Activated CD8-positive, alpha-beta memory T cell treated with anti-CD3 and anti-CD28 coated beads, Interleukin-2, amount 50 U/mL, for 48 hours (primary cell): Measurements from ENCODE around the gene NPHP4.

Experiments
- DNase-seq: peaks from one replicate; pipeline ENCODE4 v3.0.0-alpha.2; 2020

The NPHP4 gene

DNA sequence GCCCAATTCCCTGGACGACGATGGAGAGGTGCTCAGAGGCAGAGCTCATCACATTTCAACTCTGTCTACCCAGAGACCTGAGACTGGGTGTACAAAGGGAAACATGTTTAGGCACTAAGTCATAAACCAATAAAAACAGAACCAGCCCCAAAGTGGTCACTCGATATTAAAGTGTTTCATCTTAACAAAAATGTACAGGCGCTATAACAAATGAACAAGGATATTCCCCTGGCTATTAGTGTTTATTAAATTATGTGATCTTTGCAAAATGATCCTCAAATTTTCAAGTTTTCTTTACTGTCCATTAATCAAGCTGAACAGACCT lies 43.6 kb downstream of the NPHP4 start:
- DNase-seq = no peak

DNA sequence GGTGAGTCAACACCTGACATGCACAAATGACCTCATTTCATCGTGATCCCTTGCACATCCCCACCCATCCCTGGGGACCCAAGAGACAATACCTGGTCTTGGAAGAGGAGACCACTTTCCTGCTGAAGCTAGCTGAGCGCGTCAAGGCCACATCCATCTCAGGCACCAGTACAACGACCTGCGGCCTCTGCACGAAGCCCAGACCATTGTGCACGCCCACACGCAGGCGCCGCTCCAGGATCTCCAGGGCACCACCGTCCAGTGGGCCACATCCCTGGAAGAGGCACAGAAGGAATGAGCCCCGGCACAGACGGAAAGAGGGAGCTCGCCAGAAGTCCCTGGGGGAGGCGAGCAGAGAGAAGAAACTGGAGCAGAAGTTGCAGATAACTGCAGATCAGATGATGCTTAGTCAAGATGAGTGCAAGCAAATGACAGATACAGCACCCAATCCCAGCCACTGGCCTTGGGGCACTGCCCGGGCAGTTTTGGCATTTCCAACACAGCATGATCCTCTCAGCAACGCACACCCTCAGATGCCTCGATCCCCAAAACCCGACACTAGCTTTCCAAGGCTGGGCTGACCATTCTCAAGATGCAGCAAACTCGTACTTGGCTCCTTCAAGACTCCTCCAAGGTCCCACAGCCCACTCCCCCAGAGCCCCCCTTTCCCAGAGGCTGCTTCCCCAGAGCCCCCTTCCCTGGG lies 44.1 kb downstream of the NPHP4 start:
- DNase-seq = peak; percentile 40

GRCh38 chr1:5947071-5947821 lies 45.0 kb downstream of the NPHP4 start:
- peak; percentile 29 for DNase-seq

GRCh38 chr1:5945445-5945844 lies 46.8 kb downstream of the NPHP4 start:
- DNase-seq = peak; percentile 8

GRCh38 chr1:5944843-5945167 lies 47.4 kb downstream of the NPHP4 start:
- DNase-seq = no peak

DNA sequence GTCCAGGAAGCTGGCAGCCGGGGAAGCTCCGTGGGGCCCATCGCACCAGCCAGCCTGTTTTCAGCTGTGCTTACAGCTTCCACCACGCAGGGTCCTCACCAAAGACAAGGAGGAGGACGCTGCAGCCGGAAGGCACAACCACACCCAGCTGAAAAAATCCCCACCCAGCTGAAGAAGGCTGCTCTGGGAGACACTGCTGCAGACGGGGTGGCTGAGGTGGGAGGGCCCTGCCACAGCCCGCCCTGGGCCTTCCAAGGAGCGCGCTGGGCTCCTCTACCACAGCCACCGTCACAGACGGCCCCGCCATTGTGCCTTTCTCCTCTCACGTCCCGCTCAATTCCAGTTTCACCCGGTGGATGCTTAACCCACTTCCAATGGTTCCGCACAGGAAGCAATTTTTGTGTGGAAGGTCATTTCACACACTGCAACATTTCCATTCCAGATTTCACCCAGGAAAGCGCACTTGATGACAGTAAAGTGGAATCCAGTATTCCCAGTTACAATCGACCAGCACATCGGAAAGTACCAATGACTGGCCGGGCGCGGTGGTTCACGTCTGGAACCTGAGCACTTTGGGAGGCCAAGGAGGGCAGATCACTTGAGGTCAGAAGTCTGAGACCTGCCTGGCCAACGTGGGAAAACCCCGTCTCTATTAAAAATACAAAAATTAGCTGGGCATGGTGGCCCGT lies 47.9 kb downstream of the NPHP4 start:
- peak; percentile 22 for DNase-seq

DNA sequence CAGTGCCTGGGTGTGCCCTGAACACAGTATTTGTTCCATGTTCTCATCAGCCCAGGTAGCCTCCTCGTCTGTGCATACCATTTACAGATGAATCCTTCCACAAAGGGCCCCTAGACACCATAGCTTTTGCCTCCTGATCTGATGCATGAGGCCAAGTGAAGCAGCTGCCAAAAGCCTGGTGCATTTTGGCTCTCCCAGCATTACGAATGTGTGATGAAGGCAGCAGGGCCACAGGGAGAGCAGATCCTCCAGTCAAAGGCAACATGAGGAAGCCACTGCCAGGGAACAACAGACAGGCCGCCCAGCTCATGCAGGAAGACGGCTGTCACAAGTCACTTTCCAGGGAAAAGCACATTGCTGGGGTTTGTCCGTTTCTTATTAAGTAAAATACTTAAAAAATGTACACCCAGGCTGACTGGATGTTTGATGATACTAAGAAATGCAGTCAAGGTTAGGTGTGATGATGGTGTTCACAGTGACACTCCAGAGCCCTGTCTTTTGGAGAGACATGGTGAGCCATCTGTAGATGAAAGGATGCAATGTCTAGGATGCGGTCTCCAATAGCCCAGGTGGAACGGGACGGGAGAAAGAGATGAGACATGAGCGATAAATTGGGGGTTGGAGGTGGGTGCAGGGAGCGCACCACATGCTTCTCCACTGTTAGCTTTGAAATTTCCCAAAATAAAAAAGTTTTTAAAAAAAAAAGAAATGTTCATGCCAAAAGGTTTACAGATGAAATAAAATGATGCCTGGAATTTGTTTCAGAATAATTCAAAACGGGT lies 48.7 kb downstream of the NPHP4 start:
- peak; percentile 15 for DNase-seq

DNA sequence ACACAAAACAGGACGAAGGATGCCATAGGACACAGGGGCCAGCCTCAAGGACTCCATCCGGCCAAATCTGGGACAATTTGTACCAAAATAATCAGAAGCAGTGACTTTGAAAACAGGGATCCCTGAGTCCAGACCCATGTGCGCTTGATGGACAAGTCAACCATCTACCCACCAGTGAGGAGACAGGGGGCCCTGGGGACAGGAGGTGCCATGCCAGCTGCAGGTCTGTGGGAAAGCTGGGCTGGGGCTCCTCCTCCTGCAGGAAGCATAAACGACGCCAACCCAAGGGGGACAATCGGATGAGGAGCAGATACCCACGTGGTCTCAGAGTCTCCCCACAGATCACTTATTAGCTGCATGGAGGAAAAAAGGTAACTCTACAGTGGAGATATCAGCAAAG lies 50.6 kb downstream of the NPHP4 start:
- peak; percentile 17 for DNase-seq

- DNase-seq = no peak
These were observed 51.4 kb downstream of the NPHP4 start for GRCh38 chr1:5940723-5941407.

GRCh38 chr1:5939271-5940170 lies 52.7 kb downstream of the NPHP4 start:
- DNase-seq = peak; percentile 35

DNA sequence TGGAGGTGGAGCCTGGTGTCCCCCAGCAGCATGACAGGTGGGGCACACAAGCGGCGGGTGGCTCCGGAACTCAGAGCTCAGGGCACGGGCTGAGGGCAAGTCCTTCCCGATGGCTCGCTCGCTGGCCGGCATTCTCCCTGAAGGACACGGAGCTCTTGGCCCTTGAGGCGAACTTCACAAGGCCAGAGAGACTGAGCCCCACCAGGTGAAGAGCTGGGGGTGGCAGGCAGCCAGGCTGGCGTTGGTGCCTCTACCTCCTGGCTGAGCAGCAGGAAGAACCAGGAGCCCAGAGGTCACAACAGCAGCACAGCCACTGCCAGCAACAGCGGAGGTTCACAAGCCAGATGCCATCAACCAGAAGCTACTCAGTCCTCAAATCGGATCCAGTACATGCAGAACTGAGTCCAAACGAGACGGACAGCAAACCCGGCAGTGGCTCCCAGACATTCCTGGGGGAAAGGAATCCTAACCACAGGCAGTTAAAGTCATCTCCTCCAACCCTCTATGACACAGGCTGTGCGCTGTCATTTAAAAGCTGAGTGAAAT lies 54.1 kb downstream of the NPHP4 start:
- DNase-seq = peak; percentile 15

GRCh38 chr1:5937373-5937857 lies 54.8 kb downstream of the NPHP4 start:
- peak; percentile 18 for DNase-seq

- peak; percentile 37 for DNase-seq
These were observed 55.4 kb downstream of the NPHP4 start for GRCh38 chr1:5936621-5937372.

DNA sequence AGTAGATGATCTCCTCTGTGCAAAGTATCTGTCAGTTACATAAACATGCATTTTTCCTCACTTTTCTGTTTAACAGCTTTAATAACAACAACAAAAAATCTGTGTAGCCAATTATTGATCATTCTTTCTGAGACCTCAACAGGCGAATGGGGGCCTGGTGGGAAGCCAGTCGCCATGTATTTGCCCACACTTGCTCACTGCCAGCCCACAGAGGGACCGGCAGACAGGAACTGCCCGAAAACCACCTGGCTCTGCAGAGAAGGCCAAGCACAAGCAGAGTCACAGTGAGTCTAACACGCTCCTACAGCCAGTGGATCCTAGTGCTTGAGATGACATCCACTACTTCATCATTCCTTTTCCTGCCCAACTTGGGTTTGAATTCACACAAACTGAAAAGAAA lies 56.1 kb downstream of the NPHP4 start:
- peak; percentile 10 for DNase-seq

DNA sequence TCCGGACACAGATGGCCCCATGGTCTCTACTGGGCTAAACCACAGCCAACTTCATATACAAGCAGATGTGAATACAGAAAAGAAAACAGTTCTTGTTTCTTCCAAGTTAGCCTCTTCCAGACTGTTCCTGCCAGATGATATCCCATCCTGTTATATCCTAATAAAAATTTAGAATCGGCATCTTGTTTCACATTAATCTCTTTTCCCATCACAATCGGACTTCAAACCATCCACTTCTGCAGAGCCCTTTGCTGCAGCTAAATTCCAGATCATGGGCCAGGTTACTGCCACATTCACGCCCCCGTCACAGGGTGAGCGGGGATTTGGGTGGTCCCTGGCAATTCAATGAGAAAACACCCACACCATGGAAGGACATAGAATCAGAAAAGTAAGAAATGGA lies 57.2 kb downstream of the NPHP4 start:
- peak; percentile 1 for DNase-seq

DNA sequence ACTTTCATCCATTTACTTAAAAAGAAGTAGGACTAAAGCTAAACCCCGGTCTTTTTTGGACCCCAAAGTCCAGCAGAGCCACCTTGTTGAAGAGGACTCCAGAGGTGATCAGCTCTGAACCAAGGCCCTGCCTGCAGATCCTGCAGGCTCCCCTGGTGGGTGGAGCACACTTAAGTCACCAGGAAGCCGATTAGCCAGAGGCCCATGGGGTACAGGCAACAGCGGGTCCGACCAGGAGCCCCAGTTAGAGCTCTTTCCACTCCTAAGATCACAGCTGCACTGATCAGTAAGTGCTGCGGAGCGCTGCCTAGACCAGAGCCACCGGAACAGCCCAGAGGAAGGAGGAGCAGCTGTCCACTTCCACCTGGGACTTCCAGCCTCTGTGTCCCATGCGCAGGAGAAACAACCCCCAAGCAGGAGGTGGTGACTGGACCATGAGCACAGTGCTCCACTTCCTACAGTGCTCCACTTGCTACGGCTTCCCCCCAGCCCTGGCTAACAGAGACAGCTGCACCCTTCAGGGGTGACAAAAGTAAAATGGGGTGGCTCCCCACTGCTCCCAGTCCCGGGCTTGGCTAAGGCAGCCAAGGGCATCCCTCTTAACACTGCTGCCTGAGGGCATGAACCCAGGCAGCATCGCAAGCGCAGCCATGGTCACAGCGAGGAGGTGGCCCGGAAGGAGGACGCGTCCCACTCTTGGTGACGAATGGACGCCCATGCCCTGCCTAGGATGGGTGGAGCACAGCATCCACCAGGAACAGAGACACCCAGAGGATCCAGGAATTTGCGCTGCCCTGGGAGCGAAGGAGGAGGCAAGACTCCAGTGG lies 58.0 kb downstream of the NPHP4 start:
- peak; percentile 43 for DNase-seq

DNA sequence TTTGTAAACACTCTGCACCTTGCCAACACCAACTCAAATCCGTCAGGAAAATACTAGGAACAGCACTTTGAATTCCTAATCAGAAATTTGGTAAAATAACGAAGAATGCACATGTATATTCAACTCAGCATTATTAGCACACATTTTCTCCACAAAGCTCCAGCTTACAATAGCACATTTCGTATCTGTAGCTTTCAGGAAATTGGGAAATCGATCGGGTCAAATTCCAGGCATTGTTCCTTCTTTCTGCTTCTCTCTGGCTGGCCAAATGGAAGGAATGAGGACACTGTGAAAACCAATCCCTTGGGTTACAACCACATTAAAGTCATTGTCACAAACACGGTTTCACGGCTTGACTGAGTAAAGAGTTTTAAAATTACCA lies 58.6 kb downstream of the NPHP4 start:
- no peak for DNase-seq

GRCh38 chr1:5933050-5933449 lies 59.2 kb downstream of the NPHP4 start:
- DNase-seq = peak; percentile 15

DNA sequence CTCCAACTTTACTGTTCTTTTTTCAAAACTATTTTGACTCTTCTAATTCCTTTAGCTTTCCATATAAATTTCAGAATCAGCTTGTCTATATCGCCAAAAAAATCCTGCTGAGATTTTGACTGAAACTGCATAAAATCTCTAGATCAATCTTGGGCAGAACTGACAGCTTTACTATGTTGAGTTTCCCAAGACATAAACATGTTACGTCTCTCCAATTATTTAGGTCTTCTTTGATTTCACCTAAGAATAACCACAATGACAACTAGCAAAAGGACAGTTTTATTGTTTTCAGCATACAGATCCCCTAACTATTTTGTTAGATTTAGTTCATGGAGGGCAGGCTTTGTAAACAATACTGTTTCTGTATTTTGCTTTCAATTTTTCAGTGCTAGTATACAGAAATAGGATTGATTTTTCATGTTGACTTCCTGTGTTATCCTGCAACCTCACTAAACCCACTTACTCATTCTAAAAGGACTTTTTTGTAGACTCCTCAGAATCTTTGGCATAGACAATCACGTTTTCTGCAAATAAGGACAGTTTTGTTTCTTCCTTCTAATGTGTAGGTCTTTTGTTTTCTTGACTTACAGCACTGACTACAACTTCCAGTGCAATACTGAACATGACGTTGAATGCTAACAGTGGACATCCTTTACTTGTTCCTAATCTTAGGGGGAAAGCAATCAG lies 63.4 kb downstream of the NPHP4 start:
- no peak for DNase-seq
